Stimulated activated naive CD4-positive, alpha-beta T cell treated with Interleukin-2 at 50 U/mL for 16 hours (primary cell): Measurements from ENCODE around the gene FIS1.
"Not testable (repeated sequence)": the region's sequence is repeated elsewhere in the genome, so short reads cannot be mapped to it uniquely, and the experiment has no call there.

ENCODE experiments used
- DNase-seq: peaks from one replicate; lab custom pipeline; 2025; lab: John Stamatoyannopoulos, UW

Gene FIS1

GRCh38 chr7:101244375-101245146 lies at the start of gene FIS1:
FIS1 (minus strand) TSS chr7:101245081; CDS start chr7:101245004, 77 bp downstream.
- peak; percentile 93 for DNase-seq

GRCh38 chr7:101294039-101294831 lies 49.4 kb upstream of the FIS1 start:
- no peak for DNase-seq

DNA sequence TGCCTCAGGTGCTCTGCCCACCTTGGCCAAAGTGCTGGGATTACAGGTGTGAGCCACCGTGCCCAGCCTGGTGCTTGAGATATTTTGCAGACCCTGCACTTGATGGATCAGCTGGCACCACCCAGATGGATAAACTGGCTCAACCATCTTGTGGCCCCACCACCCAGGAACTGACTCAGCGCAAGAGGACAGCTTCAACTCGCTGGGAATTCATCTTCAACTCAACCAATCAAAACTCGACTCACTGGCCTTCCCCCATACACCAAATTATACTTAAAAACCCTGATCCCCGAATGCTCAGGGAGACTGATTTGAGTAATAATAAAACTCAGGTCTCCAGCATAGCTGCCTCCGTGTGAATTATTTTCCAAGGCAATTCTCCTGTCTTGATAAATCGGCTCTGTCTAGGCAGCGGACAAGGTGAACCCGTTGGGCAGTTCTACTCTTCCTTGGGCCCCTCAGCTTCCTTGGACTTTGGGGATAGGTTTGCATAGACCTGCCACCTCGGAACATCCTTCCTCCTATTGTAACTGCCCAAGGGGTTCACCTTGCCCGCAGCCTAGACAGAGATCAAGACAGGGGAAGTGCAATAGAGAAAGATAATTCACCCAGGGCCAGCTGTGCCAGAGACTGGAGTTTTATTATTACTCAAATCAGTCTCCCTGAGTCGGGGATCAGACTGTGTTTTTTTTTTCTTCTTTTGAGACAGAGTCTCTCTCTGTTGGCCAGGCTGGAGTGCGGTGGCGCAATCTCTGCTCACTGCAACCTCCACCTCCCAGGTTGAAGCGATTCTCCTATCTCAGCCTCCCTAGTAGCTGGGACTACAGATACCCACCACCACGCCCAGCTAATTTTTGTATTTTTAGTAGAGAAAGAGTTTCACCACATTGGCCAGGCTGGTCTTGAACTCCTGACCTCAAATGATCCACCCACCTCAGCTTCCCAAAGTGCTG lies 48.5 kb upstream of the FIS1 start:
- not testable (repeated sequence) for DNase-seq

- not testable (repeated sequence) for DNase-seq
Measured at GRCh38 chr7:101292566-101292965, 47.7 kb upstream of the FIS1 start.

- peak; percentile 41 for DNase-seq
Measured at GRCh38 chr7:101290186-101291037, 45.5 kb upstream of the FIS1 start.

GRCh38 chr7:101289687-101290086 lies 44.8 kb upstream of the FIS1 start:
- DNase-seq, result not testable (repeated sequence)

DNA sequence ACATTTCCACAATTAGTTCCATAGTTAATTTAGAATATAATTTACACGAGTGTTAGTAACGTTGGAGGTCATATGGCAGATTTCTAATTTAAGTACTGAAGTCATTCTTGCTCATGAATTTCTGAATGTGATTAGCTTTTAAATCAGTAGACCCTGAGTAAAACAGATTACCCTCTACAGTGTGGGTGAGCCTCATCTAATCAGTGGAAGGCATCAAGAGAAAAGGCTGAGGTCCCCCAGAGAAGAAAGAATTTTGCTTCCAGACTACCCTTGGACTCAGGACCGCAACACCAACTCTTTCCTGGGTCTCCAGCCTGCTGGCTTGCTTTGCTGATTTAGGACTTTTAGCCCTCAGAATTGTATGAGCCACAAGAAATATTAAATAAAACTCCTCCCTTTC lies 43.6 kb upstream of the FIS1 start:
- no peak for DNase-seq

- DNase-seq, result no peak
Measured at GRCh38 chr7:101287032-101287431, 42.2 kb upstream of the FIS1 start.

DNA sequence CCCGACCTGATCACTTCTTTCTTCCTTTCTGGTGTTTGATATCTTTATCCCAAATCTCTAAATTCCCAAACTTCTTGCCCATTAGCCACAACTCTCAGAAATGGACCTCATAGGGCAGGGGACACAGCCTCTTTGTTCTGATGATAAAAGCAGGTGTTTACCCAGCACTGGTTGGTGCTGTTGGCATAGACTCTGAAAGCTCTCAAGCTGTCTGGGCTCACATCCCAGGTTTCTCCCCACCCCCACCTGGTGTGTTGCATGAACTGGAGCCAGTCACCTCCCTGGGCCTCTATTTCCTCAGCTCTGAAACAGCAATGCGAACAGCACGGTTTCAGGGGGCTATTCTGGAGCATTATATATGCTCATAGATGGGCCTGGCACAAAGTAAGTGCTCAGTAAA lies 41.0 kb upstream of the FIS1 start:
- DNase-seq, result not testable (repeated sequence)

DNA sequence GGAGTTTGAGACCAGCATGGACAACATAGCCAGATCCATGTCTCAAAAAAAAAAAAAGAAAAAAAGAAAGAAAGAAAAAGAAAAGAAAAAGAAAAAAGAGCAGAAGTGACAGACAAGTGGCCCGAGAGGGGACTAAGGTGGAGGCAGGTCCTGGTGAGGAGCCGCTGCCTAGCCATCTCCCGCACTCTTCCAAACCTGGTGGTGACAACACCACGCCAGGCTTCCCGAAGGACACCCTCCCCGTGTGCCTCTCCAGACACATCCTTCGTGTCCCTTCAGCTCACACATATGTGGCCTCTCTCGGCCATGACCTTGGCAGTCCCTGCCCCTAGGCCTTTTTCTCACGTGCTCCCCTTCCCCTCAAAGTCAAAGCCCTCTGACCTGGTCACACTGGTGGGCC lies 40.3 kb upstream of the FIS1 start:
- no peak for DNase-seq

GRCh38 chr7:101280912-101281311 lies 36.0 kb upstream of the FIS1 start:
- not testable (repeated sequence) for DNase-seq

GRCh38 chr7:101278461-101279292 lies 33.8 kb upstream of the FIS1 start:
- DNase-seq, result no peak

DNA sequence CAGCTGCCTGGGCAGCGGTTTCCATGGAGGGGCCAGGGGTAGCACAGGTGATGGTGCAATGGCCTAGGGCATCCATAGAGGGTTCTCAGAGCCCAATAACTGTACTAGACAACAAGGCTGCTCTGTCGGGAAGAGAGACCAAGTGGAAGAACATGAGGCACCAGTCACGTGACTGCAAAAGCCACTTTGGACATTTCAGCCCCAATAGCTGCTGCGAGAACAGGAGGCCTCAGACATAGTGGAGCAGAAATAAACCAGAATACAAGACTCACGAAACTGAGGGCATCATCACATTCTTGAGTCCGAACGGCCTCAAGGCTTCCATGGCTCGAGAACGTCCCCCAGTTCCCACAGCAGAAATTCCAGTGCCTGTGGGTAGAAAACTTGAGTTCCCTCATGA lies 32.3 kb upstream of the FIS1 start:
- no peak for DNase-seq

- no peak for DNase-seq
Measured at GRCh38 chr7:101273206-101273605, 28.3 kb upstream of the FIS1 start.

- DNase-seq, result no peak
Measured at GRCh38 chr7:101271021-101271420, 26.1 kb upstream of the FIS1 start.

- DNase-seq, result no peak
Measured at GRCh38 chr7:101269664-101270063, 24.8 kb upstream of the FIS1 start.

GRCh38 chr7:101265622-101266516 lies 21.0 kb upstream of the FIS1 start:
- no peak for DNase-seq

DNA sequence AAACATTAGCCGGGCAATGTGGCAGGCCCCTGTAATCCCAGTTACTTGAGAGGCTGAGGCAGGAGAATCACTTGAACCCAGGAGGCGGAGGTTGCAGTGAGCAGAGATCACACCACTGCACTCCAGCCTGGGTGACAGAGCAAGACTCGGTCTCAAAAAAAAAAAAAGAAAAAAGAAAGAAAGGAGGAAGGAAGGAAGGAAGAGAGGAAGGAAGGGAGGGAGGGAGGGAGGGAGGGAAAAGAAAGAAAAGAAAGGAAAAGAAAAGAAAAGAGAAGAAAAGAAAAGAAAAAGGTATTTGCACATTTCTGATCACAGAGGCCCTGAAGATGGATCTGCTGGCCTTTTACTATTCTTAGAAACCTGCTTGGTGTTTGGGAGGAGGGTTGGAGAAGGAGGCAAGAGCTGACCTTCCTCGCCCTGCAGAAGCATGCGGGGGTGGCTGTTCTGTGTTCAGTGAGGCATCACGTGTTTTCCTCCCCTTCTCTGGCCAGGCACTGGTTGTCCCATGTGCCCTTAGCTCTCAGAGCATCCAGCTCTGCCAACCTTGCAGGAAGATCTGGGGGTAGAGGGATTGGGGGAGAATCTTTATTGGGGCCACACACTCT lies 19.3 kb upstream of the FIS1 start:
- not testable (repeated sequence) for DNase-seq

GRCh38 chr7:101258243-101258731 lies 13.4 kb upstream of the FIS1 start:
- no peak for DNase-seq
